Measurements from ENCODE around the gene CPA5.

DNA sequence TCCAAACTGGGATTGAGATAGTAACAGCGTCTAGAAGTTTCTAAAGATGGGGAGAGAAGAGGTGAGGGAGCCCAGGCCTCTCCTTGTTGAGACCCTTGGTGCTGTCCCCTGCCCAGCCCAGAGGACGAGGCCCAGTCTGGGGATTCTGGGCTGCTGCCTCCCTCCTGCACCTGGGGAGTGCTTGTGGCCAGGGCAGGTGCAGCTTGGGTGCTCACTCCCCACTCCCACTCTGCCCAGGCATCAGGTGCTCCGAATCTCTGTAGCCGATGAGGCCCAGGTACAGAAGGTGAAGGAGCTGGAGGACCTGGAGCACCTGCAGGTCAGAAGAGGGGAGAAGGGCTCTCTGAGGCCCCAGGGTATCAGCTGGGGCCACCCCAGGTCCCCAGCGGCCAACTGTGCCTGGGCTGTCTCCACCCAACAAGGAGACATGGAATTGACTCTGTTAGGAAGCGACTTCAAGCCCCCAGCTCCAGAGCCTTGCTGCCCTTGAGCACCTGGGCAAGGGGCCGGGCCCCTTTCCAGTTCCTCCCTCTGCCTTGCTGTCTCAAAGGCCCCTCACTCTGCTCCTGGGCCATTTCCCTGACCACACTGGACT lies 36.3 kb downstream of the CPA5 start:
- TF ChIP-seq, protein P1, sequence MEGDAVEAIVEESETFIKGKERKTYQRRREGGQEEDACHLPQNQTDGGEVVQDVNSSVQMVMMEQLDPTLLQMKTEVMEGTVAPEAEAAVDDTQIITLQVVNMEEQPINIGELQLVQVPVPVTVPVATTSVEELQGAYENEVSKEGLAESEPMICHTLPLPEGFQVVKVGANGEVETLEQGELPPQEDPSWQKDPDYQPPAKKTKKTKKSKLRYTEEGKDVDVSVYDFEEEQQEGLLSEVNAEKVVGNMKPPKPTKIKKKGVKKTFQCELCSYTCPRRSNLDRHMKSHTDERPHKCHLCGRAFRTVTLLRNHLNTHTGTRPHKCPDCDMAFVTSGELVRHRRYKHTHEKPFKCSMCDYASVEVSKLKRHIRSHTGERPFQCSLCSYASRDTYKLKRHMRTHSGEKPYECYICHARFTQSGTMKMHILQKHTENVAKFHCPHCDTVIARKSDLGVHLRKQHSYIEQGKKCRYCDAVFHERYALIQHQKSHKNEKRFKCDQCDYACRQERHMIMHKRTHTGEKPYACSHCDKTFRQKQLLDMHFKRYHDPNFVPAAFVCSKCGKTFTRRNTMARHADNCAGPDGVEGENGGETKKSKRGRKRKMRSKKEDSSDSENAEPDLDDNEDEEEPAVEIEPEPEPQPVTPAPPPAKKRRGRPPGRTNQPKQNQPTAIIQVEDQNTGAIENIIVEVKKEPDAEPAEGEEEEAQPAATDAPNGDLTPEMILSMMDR (conservative IDR thresholded peaks at IDR 0.05; ENCODE audit: low read length), result no peak
- no peak for TF ChIP-seq EZH2phosphoT487 (IDR thresholded peaks at IDR 0.05; ENCODE audit: borderline replicate concordance, low read depth, low read length)

Data from OCI-LY7 (cell line).